ENCODE data around the gene PECR.

GRCh38 chr2:216066230-216066629 is 15.4 kb downstream of the PECR start:
- TF ChIP-seq EZH2 (IDR thresholded peaks at IDR 0.05; ENCODE audit: insufficient read depth, poor library complexity, severe bottlenecking) (no peak), EZH2phosphoT487 (IDR thresholded peaks at IDR 0.05; ENCODE audit: insufficient read depth, low read depth) (no peak)
